ENCODE results near the gene RPTN.

RPTN gene

DNA sequence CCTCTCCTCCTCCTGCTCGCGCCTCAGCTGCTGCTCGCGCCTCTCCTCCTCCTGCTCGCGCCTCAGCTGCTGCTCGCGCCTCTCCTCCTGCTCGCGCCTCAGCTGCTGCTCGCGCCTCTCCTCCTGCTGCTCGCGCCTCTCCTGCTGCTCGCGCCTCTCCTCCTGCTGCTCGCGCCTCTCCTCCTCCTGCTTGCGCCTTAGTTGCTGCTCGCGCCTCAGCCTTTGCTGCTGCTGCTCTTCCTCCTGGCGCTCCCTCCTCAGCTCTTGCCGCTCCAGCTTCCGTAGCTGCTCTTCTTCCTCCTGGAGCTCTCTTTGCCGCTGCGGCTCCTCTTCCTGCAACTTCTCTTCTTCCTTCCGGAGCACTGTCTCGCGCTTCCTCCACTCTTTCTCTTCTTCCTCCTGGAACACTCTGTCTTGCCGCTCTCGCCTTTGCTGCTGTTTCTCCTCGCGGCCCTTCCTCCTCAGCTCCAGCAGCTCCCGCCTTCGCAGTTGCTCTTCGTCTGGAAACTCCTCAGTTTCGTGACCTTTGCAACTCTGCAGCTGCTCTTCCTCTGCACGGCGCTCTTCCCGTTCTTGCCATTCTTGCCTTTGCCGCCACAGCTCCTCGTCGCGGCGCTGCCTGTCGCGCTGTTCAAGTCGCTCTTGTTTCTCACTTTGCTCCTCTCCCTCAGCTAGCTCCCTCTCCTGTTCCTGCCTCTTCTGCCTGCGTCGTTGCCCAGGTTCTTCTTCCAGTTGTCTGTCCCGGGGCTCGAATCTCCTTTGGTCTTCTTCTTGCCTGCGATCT lies 46.7 kb downstream of the RPTN start:
- H3K36me3 ChIP-seq (replicated peaks): no peaks in the 10 kb centered on the region
- no peak overlapping the region for H3K4me3 ChIP-seq
- H3K9me3 ChIP-seq: no peaks in the 10 kb centered on the region
- H3K4me1 ChIP-seq: no peaks in the 10 kb centered on the region
- no peak for DNase-seq (ENCODE audit: low spot score in 2 of 2)
- H3K27me3 ChIP-seq (ENCODE audit: low read depth): peaks cover 70% of the 10 kb centered on the region
- in situ Hi-C loops (cut with MboI; ENCODE audit: low sequenced_read_pairs): no loop called here

DNA sequence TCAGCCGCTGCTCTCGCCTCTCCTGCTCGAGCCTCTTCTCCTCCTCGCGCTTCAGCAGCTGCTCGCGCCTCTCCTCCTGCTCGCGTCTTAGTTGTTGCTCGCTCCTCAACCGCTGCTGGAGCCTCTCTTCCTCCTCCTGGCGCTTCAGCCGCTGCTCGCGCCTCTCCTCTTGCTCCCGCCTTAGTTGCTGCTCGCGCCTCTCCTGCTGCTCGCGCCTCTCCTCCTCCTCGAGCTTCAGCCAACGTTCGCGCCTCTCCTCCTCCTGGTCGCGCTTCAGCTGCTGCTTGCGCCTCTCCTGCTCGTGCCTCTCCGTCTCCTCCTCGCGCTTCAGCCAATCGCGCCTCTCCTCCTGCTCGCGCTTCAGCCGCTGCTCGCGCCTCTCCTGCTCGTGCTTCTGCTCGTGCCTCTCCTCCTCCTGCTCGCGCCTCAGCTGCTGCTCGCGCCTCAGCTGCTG lies 47.5 kb downstream of the RPTN start:
- DNase-seq (ENCODE audit: low spot score in 2 of 2): peak in 1 of 2 experiments; percentile 16
- Histone ChIP-seq H3K4me3 (no peak overlapping the region), H3K36me3 (replicated peaks) (no peaks in the 10 kb centered on the region), H3K27me3 (ENCODE audit: low read depth) (peaks cover 77% of the 10 kb centered on the region), H3K4me1 (no peaks in the 10 kb centered on the region), H3K9me3 (no peaks in the 10 kb centered on the region)
- in situ Hi-C loops (cut with MboI; ENCODE audit: low sequenced_read_pairs): no loop called here

DNA sequence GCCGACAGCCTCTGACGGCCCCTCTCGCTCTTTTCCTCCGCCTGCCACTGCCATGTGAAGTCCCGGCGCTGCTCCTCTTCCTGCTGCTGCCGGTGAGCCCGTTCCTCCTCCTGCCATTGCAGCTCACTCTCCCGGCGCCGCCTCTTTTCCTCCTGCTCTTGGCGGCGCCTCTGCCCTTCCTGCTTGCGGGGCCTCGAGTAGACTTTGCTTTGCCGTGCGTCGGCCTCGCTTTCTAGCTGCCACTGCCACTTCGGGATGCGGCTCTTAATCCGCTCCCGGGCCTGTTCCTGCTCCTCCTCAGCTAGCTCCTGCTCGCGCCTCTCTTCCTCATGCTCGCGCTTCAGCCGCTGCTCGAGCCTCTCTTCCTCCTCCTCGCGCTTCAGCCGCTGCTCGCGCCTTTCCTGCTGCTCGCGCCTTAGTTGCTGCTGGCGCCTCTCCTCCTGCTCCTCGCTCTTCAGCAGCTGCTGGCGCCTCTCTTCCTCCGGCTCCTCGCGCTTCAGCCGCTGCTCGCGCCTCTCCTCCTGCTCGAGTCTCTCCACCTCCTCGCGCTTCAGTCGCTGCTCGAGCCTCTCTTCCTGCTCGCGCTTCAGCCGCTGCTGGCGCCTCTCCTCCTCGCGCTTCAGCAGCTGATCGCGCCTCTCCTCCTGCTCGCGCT lies 48.0 kb downstream of the RPTN start:
- DNase-seq (ENCODE audit: low spot score in 2 of 2): peak in 1 of 2 experiments; percentile 32

DNA sequence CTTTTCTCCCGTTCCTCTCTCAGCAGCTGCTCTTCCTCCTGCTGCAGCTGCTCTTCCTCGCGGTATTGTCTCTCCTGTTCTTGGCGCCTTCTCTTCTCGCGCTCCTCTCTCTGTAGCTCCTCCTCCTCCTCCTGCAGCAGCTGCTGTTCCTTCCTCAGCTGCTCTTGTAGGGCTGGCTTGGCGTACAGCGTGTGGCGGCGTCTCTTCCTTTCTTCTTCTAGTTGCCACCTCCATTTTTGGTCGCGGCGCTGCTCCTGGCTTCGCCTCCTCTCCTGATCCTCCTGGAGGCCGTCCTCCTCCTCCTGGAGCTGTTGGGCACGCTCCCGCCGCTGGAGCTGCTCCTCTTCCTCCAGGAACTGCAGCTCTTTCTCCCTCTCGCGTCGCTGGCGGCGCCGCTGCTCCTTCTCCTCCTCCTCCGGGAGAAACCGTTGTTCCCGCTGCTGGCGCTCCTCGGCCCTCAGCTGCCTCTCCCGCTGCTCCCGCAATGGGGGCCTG lies 48.6 kb downstream of the RPTN start:
- Histone ChIP-seq H3K36me3 (replicated peaks) (no peaks in the 10 kb centered on the region), H3K9me3 (no peaks in the 10 kb centered on the region), H3K4me1 (no peaks in the 10 kb centered on the region), H3K4me3 (no peak overlapping the region), H3K27me3 (ENCODE audit: low read depth) (peaks cover 88% of the 10 kb centered on the region)
- in situ Hi-C loops (cut with MboI; ENCODE audit: low sequenced_read_pairs): no loop called here
- DNase-seq (ENCODE audit: low spot score in 2 of 2): no peak

More for the DNA sequence above, 48.0 kb downstream of the RPTN start:
- no peaks in the 10 kb centered on the region for H3K36me3 ChIP-seq (replicated peaks)
- in situ Hi-C loops (cut with MboI; ENCODE audit: low sequenced_read_pairs): no loop called here
- no peaks in the 10 kb centered on the region for H3K9me3 ChIP-seq
- no peak overlapping the region for H3K4me3 ChIP-seq
- H3K4me1 ChIP-seq: no peaks in the 10 kb centered on the region
- H3K27me3 ChIP-seq (ENCODE audit: low read depth): peaks cover 83% of the 10 kb centered on the region

DNA sequence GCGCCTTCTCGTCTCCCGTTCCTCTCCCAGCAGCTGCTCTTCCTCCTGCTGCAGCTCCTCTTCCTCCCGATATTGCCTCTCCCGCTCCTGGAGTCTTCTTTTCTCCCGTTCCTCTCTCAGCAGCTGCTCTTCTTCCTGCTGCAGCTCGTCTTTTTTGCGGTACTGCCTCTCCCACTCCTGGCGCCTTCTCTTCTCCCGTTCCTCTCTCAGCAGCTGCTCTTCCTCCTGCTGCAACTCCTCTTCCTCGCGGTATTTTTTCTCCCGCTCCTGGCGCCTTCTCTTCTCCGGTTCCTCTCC lies 49.1 kb downstream of the RPTN start:
- no peak for DNase-seq (ENCODE audit: low spot score in 2 of 2)
- in situ Hi-C loops (cut with MboI; ENCODE audit: low sequenced_read_pairs): no loop called here
- Histone ChIP-seq H3K36me3 (replicated peaks) (no peaks in the 10 kb centered on the region), H3K4me3 (no peak overlapping the region), H3K4me1 (no peaks in the 10 kb centered on the region), H3K9me3 (no peaks in the 10 kb centered on the region), H3K27me3 (ENCODE audit: low read depth) (peaks cover 89% of the 10 kb centered on the region)

DNA sequence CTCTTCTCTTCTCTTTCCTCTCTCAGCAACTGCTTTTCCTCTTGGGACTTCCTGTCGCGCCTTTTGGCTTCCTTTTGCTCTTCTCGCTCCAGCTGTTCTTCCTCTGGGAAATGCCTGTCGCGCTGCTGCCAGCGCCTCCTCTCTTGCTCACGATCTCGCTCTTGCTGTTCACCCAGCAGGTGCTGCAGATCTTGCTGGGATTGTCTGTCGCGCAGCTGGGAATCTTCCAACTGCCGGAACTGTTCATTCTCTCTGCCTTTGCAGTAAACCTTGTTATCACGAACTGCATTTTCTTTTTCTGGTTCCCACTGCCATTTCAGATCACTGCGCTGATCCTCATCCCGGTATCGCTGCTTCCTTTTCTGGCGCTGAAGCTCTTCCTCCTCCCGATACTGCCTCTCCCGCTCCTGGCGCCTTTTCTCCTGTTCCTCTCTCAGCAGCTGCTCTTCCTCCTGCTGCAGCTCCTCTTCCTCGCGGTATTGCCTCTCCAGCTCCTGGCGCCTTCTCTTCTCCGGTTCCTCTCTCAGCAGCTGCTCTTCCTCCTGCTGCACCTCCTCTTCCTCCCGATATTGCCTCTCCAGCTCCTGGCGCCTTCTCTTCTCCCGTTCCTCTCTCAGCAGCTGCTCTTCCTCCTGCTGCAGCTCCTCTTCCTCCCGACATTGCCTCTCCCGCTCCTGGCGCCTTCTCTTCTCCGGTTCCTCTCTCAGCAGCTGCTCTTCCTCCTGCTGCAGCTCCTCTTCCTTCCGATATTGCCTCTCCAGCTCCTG lies 49.6 kb downstream of the RPTN start:
- H3K9me3 ChIP-seq: no peaks in the 10 kb centered on the region
- H3K4me1 ChIP-seq: no peaks in the 10 kb centered on the region
- no peak for DNase-seq (ENCODE audit: low spot score in 2 of 2)
- in situ Hi-C loops (cut with MboI; ENCODE audit: low sequenced_read_pairs): no loop called here
- H3K4me3 ChIP-seq: no peak overlapping the region
- no peaks in the 10 kb centered on the region for H3K36me3 ChIP-seq (replicated peaks)
- H3K27me3 ChIP-seq (ENCODE audit: low read depth): peaks cover 84% of the 10 kb centered on the region

DNA sequence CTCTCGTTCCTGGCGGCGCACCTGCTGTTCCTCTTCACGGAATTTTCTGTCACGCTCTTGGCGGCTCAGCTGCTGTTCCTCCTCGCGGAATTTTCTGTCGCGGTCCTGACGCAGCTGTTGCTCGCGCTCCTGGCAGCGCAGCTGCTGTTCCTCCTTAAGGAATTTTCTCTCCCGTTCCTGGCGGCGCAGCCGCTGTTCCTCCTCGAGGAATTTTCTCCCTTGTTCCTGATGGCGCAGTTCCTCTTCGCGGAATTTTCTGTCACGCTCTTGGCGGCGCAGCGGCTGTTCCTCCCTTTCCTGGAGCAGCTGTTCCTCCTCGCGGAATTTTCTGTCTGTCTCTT lies 50.2 kb downstream of the RPTN start:
- peaks cover 78% of the 10 kb centered on the region for H3K27me3 ChIP-seq (ENCODE audit: low read depth)
- in situ Hi-C loops (cut with MboI; ENCODE audit: low sequenced_read_pairs): no loop called here
- H3K4me3 ChIP-seq: no peak overlapping the region
- no peaks in the 10 kb centered on the region for H3K9me3 ChIP-seq
- no peaks in the 10 kb centered on the region for H3K4me1 ChIP-seq
- DNase-seq (ENCODE audit: low spot score in 2 of 2): no peak
- no peaks in the 10 kb centered on the region for H3K36me3 ChIP-seq (replicated peaks)

DNA sequence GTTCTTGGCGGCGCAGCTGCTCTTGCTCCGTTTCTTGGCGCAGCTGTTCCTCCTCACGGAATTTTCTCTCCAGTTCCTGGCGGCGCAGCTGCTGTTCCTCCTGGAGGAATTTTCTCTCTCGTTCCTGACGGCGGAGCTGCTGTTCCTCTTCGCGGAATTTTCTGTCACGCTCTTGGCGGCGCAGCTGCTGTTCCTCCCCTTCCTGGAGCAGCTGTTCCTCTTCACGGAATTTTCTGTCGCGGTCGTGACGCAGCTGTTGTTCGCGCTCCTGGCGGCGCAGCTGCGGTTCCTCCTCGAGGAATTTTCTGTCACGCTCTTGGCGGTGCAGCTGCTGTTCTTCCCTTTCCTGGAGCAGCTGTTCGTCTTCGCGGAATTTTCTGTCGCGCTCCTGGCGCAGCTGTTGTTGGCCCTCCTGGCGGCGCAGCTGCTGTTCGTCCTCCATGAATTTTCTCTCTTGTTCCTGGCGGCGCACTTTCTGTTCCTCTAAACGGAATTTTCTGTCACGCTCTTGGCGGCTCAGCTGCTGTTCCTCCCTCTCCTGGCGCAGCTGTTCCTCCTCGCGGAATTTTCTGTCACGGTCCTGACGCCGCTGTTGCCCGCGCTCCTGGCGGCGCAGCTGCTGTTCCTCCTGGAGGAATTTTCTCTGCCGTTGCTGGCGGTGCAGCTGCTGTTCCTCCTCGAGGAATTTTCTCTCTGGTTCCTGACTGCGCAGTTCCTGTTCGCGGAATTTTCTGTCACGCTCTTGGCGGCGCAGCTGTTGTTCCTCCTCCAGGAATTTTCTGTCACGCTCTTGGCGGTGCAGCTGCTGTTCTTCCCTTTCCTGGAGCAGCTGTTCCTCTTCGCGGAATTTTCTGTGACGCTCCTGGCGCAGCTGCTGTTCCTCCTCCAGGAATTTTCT lies 50.8 kb downstream of the RPTN start:
- Histone ChIP-seq H3K27me3 (ENCODE audit: low read depth) (peaks cover 72% of the 10 kb centered on the region), H3K36me3 (replicated peaks) (no peaks in the 10 kb centered on the region), H3K9me3 (no peaks in the 10 kb centered on the region), H3K4me3 (no peak overlapping the region), H3K4me1 (no peaks in the 10 kb centered on the region)
- no peak for DNase-seq (ENCODE audit: low spot score in 2 of 2)
- in situ Hi-C loops (cut with MboI; ENCODE audit: low sequenced_read_pairs): no loop called here

DNA sequence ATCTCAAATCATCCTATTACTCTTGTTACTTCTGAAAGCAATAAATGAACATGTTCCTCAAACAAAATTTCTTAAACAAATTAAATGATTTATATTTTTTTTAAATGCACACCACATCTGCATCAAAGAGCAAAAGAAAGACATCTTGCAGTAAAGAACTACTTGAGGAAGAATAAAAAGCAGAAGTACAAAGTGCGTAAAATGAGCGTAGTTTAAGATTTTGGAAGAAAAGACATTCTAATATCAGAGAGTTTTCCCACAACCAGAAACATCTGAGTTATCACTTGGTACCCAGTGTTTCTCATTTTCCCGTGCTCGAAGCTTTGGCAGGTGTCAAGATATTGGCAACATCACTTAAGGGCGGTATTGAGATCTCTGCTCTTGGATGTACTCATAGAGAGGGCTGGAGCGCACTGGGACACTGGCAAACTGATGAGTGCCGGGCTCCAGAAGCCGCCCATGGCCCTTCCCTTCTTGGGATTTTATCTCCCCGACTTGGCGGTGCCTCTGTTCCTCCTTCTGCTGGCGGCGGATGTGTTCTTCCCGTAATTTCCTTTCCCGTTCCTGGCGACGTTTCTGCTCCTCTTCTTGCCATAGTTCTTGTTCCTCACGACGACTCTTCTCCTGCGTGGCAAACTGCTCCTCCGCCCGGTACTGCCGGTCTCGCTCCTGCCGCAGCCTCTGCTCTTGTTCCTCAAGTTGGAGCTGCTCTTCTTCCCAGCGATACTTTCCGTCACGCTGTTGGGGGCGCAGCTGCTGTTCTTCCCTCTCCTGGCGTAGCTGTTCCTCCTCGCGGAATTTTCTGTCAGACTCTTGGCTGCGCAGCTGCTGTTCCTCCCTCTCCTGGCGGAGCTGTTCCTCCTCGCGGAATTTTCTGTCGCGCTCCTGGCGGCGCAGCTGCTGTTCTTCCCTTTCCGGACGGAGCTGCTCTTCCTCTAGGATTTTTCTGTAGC lies 51.7 kb downstream of the RPTN start:
- no peak for DNase-seq (ENCODE audit: low spot score in 2 of 2)
- Histone ChIP-seq H3K4me3 (no peak overlapping the region), H3K27me3 (ENCODE audit: low read depth) (peaks cover 67% of the 10 kb centered on the region), H3K36me3 (replicated peaks) (no peaks in the 10 kb centered on the region), H3K9me3 (no peaks in the 10 kb centered on the region), H3K4me1 (no peaks in the 10 kb centered on the region)
- in situ Hi-C loops (cut with MboI; ENCODE audit: low sequenced_read_pairs): no loop called here

DNA sequence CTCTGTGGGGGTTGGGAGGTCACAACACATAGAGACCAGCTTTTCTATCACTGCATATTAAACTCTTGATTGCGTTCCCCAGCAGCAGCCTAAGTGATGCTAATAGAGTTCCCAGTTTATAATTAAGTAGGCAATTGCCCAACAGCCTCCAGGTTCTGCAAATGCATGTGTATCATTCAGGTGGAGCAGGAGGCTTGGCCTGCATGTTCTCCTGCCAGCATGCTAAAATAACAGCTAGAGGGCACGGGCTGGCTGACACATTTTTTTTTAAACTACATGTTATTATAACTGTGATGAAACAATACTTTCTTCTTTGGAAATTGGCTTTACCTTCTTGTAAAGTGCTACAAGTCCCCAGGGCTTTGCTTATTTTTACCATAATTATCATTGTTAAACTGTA lies 54.2 kb downstream of the RPTN start:
- no peaks in the 10 kb centered on the region for H3K36me3 ChIP-seq (replicated peaks)
- in situ Hi-C loops (cut with MboI; ENCODE audit: low sequenced_read_pairs): no loop called here
- no peak overlapping the region for H3K4me3 ChIP-seq
- H3K27me3 ChIP-seq (ENCODE audit: low read depth): peaks cover 50% of the 10 kb centered on the region
- no peaks in the 10 kb centered on the region for H3K4me1 ChIP-seq
- H3K9me3 ChIP-seq: no peaks in the 10 kb centered on the region
- DNase-seq (ENCODE audit: low spot score in 2 of 2): no peak
